Measurements from ENCODE around the gene NDUFAF7.
"Not testable (repeated sequence)": the region's sequence is repeated elsewhere in the genome, so short reads cannot be mapped to it uniquely, and the experiment has no call there.

NDUFAF7 gene

GRCh38 chr2:37224063-37224462, 7.4 kb upstream of the NDUFAF7 start:
- no peak overlapping the region for H3K9ac ChIP-seq (ENCODE audit: low read length)
- H3K9me3 ChIP-seq (ENCODE audit: low read length), result no peaks in the 10 kb centered on the region
- H3K4me3 ChIP-seq (ENCODE audit: low read depth in 1 of 2, low read length in 2 of 2), result no peak overlapping the region
- H3K27me3 ChIP-seq (ENCODE audit: control insufficient read depth in 1 of 2, insufficient read depth in 2 of 2, low read length in 2 of 2), result no peaks in the 10 kb centered on the region
- peaks cover 12% of the 10 kb centered on the region for H3K4me1 ChIP-seq (ENCODE audit: insufficient read depth, low read length)
- no peak overlapping the region for H3K27ac ChIP-seq (ENCODE audit: low read depth, low read length)
- H3K36me3 ChIP-seq (ENCODE audit: insufficient read depth, low read length), result peaks cover 43% of the 10 kb centered on the region

- not testable (repeated sequence) for H3K27me3 ChIP-seq (ENCODE audit: control insufficient read depth in 1 of 2, insufficient read depth in 2 of 2, low read length in 2 of 2); H3K27ac ChIP-seq (ENCODE audit: low read depth, low read length); H3K4me3 ChIP-seq (ENCODE audit: low read depth in 1 of 2, low read length in 2 of 2); H3K9me3 ChIP-seq (ENCODE audit: low read length); H3K9ac ChIP-seq (ENCODE audit: low read length)
- peaks cover 42% of the 10 kb centered on the region for H3K36me3 ChIP-seq (ENCODE audit: insufficient read depth, low read length)
- H3K4me1 ChIP-seq (ENCODE audit: insufficient read depth, low read length), result peaks cover 19% of the 10 kb centered on the region
Measured at GRCh38 chr2:37225129-37225528, 6.3 kb upstream of the NDUFAF7 start.

- peaks cover 23% of the 10 kb centered on the region for H3K4me1 ChIP-seq (ENCODE audit: insufficient read depth, low read length)
- H3K27me3 ChIP-seq (ENCODE audit: control insufficient read depth in 1 of 2, insufficient read depth in 2 of 2, low read length in 2 of 2), result no peaks in the 10 kb centered on the region
- no peaks in the 10 kb centered on the region for H3K9me3 ChIP-seq (ENCODE audit: low read length)
- H3K36me3 ChIP-seq (ENCODE audit: insufficient read depth, low read length), result peaks cover 26% of the 10 kb centered on the region
- H3K27ac ChIP-seq (ENCODE audit: low read depth, low read length), result no peak overlapping the region
- no peak overlapping the region for H3K9ac ChIP-seq (ENCODE audit: low read length)
- no peak overlapping the region for H3K4me3 ChIP-seq (ENCODE audit: low read depth in 1 of 2, low read length in 2 of 2)
Measured at GRCh38 chr2:37226863-37227262, 4.6 kb upstream of the NDUFAF7 start.

- no peak overlapping the region for H3K4me3 ChIP-seq (ENCODE audit: low read depth in 1 of 2, low read length in 2 of 2)
- H3K27ac ChIP-seq (ENCODE audit: low read depth, low read length), result no peak overlapping the region
- H3K36me3 ChIP-seq (ENCODE audit: insufficient read depth, low read length), result peaks cover 18% of the 10 kb centered on the region
- no peaks in the 10 kb centered on the region for H3K9me3 ChIP-seq (ENCODE audit: low read length)
- H3K4me1 ChIP-seq (ENCODE audit: insufficient read depth, low read length), result peaks cover 35% of the 10 kb centered on the region
- no peaks in the 10 kb centered on the region for H3K27me3 ChIP-seq (ENCODE audit: control insufficient read depth in 1 of 2, insufficient read depth in 2 of 2, low read length in 2 of 2)
- H3K9ac ChIP-seq (ENCODE audit: low read length), result no peak overlapping the region
Measured at GRCh38 chr2:37228788-37229187, 2.7 kb upstream of the NDUFAF7 start.

- Histone ChIP-seq H3K27ac (ENCODE audit: low read depth, low read length) (peak overlapping the region; percentile 96), H3K36me3 (ENCODE audit: insufficient read depth, low read length) (peaks cover 18% of the 10 kb centered on the region), H3K4me3 (ENCODE audit: low read depth in 1 of 2, low read length in 2 of 2) (peak overlapping the region; percentile 88 to 95), H3K9ac (ENCODE audit: low read length) (peak overlapping the region; percentile 98), H3K9me3 (ENCODE audit: low read length) (no peaks in the 10 kb centered on the region), H3K4me1 (ENCODE audit: insufficient read depth, low read length) (peaks cover 31% of the 10 kb centered on the region), H3K27me3 (ENCODE audit: control insufficient read depth in 1 of 2, insufficient read depth in 2 of 2, low read length in 2 of 2) (no peaks in the 10 kb centered on the region)
Measured at GRCh38 chr2:37230581-37230980, 877 bp upstream of the NDUFAF7 start.

GRCh38 chr2:37232131-37232933, 874 bp downstream of the NDUFAF7 start:
- Histone ChIP-seq H3K36me3 (ENCODE audit: insufficient read depth, low read length) (peaks cover 11% of the 10 kb centered on the region), H3K27ac (ENCODE audit: low read depth, low read length) (peak overlapping the region; percentile 96), H3K4me1 (ENCODE audit: insufficient read depth, low read length) (peaks cover 26% of the 10 kb centered on the region), H3K9me3 (ENCODE audit: low read length) (no peaks in the 10 kb centered on the region), H3K9ac (ENCODE audit: low read length) (peak overlapping the region; percentile 98), H3K4me3 (ENCODE audit: low read depth in 1 of 2, low read length in 2 of 2) (peak overlapping the region; percentile 88 to 95), H3K27me3 (ENCODE audit: control insufficient read depth in 1 of 2, insufficient read depth in 2 of 2, low read length in 2 of 2) (no peaks in the 10 kb centered on the region)

GRCh38 chr2:37243435-37243834, 12.0 kb downstream of the NDUFAF7 start:
- Histone ChIP-seq H3K27me3 (ENCODE audit: control insufficient read depth in 1 of 2, insufficient read depth in 2 of 2, low read length in 2 of 2) (no peaks in the 10 kb centered on the region), H3K4me1 (ENCODE audit: insufficient read depth, low read length) (no peaks in the 10 kb centered on the region), H3K9me3 (ENCODE audit: low read length) (no peaks in the 10 kb centered on the region), H3K27ac (ENCODE audit: low read depth, low read length) (no peak overlapping the region), H3K9ac (ENCODE audit: low read length) (no peak overlapping the region), H3K36me3 (ENCODE audit: insufficient read depth, low read length) (peaks cover 50% of the 10 kb centered on the region), H3K4me3 (ENCODE audit: low read depth in 1 of 2, low read length in 2 of 2) (no peak overlapping the region)

- H3K4me3 ChIP-seq (ENCODE audit: low read depth in 1 of 2, low read length in 2 of 2), result no peak overlapping the region
- no peaks in the 10 kb centered on the region for H3K27me3 ChIP-seq (ENCODE audit: control insufficient read depth in 1 of 2, insufficient read depth in 2 of 2, low read length in 2 of 2)
- no peaks in the 10 kb centered on the region for H3K4me1 ChIP-seq (ENCODE audit: insufficient read depth, low read length)
- no peaks in the 10 kb centered on the region for H3K9me3 ChIP-seq (ENCODE audit: low read length)
- peaks cover 52% of the 10 kb centered on the region for H3K36me3 ChIP-seq (ENCODE audit: insufficient read depth, low read length)
- no peak overlapping the region for H3K9ac ChIP-seq (ENCODE audit: low read length)
- no peak overlapping the region for H3K27ac ChIP-seq (ENCODE audit: low read depth, low read length)
Measured at GRCh38 chr2:37244017-37244416, 12.6 kb downstream of the NDUFAF7 start.

GRCh38 chr2:37244755-37245154, 13.3 kb downstream of the NDUFAF7 start:
- H3K27me3 ChIP-seq (ENCODE audit: control insufficient read depth in 1 of 2, insufficient read depth in 2 of 2, low read length in 2 of 2), result no peaks in the 10 kb centered on the region

GRCh38 chr2:37246205-37246604, 14.7 kb downstream of the NDUFAF7 start:
- H3K4me1 ChIP-seq (ENCODE audit: insufficient read depth, low read length), result no peaks in the 10 kb centered on the region
- no peaks in the 10 kb centered on the region for H3K9me3 ChIP-seq (ENCODE audit: low read length)
- H3K36me3 ChIP-seq (ENCODE audit: insufficient read depth, low read length), result peaks cover 54% of the 10 kb centered on the region
- H3K9ac ChIP-seq (ENCODE audit: low read length), result no peak overlapping the region
- H3K4me3 ChIP-seq (ENCODE audit: low read depth in 1 of 2, low read length in 2 of 2), result no peak overlapping the region
- H3K27me3 ChIP-seq (ENCODE audit: control insufficient read depth in 1 of 2, insufficient read depth in 2 of 2, low read length in 2 of 2), result no peaks in the 10 kb centered on the region
- no peak overlapping the region for H3K27ac ChIP-seq (ENCODE audit: low read depth, low read length)

More at GRCh38 chr2:37244755-37245154, 13.3 kb downstream of the NDUFAF7 start:
- Histone ChIP-seq H3K36me3 (ENCODE audit: insufficient read depth, low read length) (peaks cover 49% of the 10 kb centered on the region), H3K4me1 (ENCODE audit: insufficient read depth, low read length) (no peaks in the 10 kb centered on the region), H3K9me3 (ENCODE audit: low read length) (no peaks in the 10 kb centered on the region), H3K27ac (ENCODE audit: low read depth, low read length) (no peak overlapping the region), H3K4me3 (ENCODE audit: low read depth in 1 of 2, low read length in 2 of 2) (no peak overlapping the region), H3K9ac (ENCODE audit: low read length) (no peak overlapping the region)

GRCh38 chr2:37250869-37251740, 19.6 kb downstream of the NDUFAF7 start:
- Histone ChIP-seq H3K27me3 (ENCODE audit: control insufficient read depth in 1 of 2, insufficient read depth in 2 of 2, low read length in 2 of 2) (no peaks in the 10 kb centered on the region), H3K9ac (ENCODE audit: low read length) (no peak overlapping the region), H3K27ac (ENCODE audit: low read depth, low read length) (no peak overlapping the region), H3K36me3 (ENCODE audit: insufficient read depth, low read length) (peaks cover 54% of the 10 kb centered on the region), H3K4me1 (ENCODE audit: insufficient read depth, low read length) (no peaks in the 10 kb centered on the region), H3K4me3 (ENCODE audit: low read depth in 1 of 2, low read length in 2 of 2) (no peak overlapping the region), H3K9me3 (ENCODE audit: low read length) (no peaks in the 10 kb centered on the region)
